Measurements from ENCODE around the gene MAN1A1.

- TF ChIP-seq TAF1 (IDR thresholded peaks at IDR 0.05; ENCODE audit: borderline replicate concordance, insufficient read depth, low read length) (no peak), POLR2AphosphoS5 (IDR thresholded peaks at IDR 0.05; ENCODE audit: low read depth, low read length) (no peak)
Observed at GRCh38 chr6:119129148-119129967, 220.2 kb downstream of the MAN1A1 start.
